HEK293 (cell line): ENCODE measurements around the gene IL6.

Experiments
- CTCF ChIP-seq: fragments of 450-650 bp; formaldehyde crosslinking; IDR thresholded peaks from 2 replicates; pipeline ENCODE4 v1.5.1; 2016; ENCODE audit warnings: missing biosample characterization, missing genetic modification characterization
- KLF9 ChIP-seq: fragments of 450-650 bp; formaldehyde crosslinking; IDR thresholded peaks from 2 replicates; pipeline ENCODE4 v1.5.1; 2016; ENCODE audit warnings: missing biosample characterization, missing genetic modification characterization, low read depth
- MYNN ChIP-seq: fragments of 450-650 bp; formaldehyde crosslinking; IDR thresholded peaks from 2 replicates; pipeline ENCODE4 v1.5.1; 2016; ENCODE audit warnings: missing biosample characterization, missing genetic modification characterization, borderline replicate concordance
- REPIN1 ChIP-seq: fragments of 450-650 bp; formaldehyde crosslinking; IDR thresholded peaks from 2 replicates; pipeline ENCODE4 v1.5.1; 2017; ENCODE audit warnings: missing biosample characterization, missing genetic modification characterization, low read depth
- REST ChIP-seq: fragments of 450-650 bp; formaldehyde crosslinking; IDR thresholded peaks from 2 replicates; pipeline ENCODE4 v1.5.1; 2016; ENCODE audit warnings: missing biosample characterization, missing genetic modification characterization
- ZBTB20 ChIP-seq: fragments of 450-650 bp; formaldehyde crosslinking; IDR thresholded peaks from 2 replicates; pipeline ENCODE4 v1.5.1; 2016; ENCODE audit warnings: missing biosample characterization, missing genetic modification characterization
- ZNF23 ChIP-seq: fragments of 450-650 bp; formaldehyde crosslinking; IDR thresholded peaks from 2 replicates; pipeline ENCODE4 v1.5.1; 2016; ENCODE audit warnings: missing biosample characterization, missing genetic modification characterization, borderline replicate concordance
- ZNF510 ChIP-seq: fragments of 450-650 bp; formaldehyde crosslinking; IDR thresholded peaks from 2 replicates; pipeline ENCODE4 v1.5.1; 2018; ENCODE audit warnings: mild to moderate bottlenecking, missing genetic modification characterization, missing biosample characterization; ENCODE audit not compliant: insufficient replicate concordance
- ZNF555 ChIP-seq: fragments of 450-650 bp; formaldehyde crosslinking; conservative IDR thresholded peaks from 2 replicates; pipeline ENCODE4 v1.5.1; 2017; ENCODE audit warnings: missing biosample characterization, mild to moderate bottlenecking, missing genetic modification characterization, inconsistent platforms

DNA sequence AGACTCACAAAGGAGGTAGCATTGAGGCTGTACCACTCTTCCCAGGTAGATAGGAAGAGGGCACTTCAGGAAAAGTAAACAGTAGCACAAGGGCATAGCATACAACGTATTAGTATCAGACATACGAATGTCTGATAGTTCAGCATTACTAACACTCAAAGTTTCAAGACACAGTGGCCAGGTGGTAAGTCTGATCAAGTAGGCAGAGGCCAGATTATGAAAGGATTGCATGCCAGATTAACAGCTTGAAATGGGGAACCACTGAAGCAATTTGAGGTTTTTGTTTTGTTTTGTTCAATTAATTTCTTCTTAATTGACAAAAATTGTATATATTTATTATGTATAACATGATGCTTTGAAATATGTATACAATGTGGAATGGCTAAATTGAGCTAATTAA is 45.7 kb upstream of the IL6 start:
- TF ChIP-seq ZNF23 (tag by site-specific recombination) (no peak), REPIN1 (tag by site-specific recombination) (no peak), ZNF555 (tag by site-specific recombination) (no peak), MYNN (tag by site-specific recombination) (no peak), ZBTB20 (tag by site-specific recombination) (no peak), KLF9 (tag by site-specific recombination) (no peak), CTCF (tag by site-specific recombination) (no peak), REST (tag by site-specific recombination) (no peak), ZNF510 (tag by site-specific recombination) (no peak)
